Sigmoid colon (tissue), 4 donors: ENCODE results near the gene ATP10B.

Experiments
- EP300 ChIP-seq, 4 donors: sonication (generic); formaldehyde crosslinking; IDR thresholded peaks; one replicate each; pipeline ENCODE4 v1.6.1; 2017; ENCODE audit warnings: antibody characterized with exemption in 4 of 4
- POLR2A ChIP-seq, 2 donors: fragments of 450-650 bp; IDR thresholded peaks; one replicate each; pipeline ENCODE4 v1.6.1; 2016; ENCODE audit warnings: antibody characterized with exemption in 2 of 2, mild to moderate bottlenecking in 2 of 2, moderate library complexity in 2 of 2
- POLR2AphosphoS5 ChIP-seq, 4 donors: sonication (generic); formaldehyde crosslinking; IDR thresholded peaks; one replicate each; pipeline ENCODE4 v1.6.1; 2017; ENCODE audit warnings: antibody characterized with exemption in 4 of 4
- TF ChIP-seq, protein P1 (sequence below), 4 experiments: fragments of 450-650 bp in 3 of 4; fragments of 200-600 bp in 1 of 4; IDR thresholded peaks; one replicate each; pipeline ENCODE4 v1.5.1; 2016 to 2019; ENCODE audit warnings: antibody characterized with exemption in 4 of 4, mild to moderate bottlenecking in 3 of 4, moderate library complexity in 2 of 4

DNA sequence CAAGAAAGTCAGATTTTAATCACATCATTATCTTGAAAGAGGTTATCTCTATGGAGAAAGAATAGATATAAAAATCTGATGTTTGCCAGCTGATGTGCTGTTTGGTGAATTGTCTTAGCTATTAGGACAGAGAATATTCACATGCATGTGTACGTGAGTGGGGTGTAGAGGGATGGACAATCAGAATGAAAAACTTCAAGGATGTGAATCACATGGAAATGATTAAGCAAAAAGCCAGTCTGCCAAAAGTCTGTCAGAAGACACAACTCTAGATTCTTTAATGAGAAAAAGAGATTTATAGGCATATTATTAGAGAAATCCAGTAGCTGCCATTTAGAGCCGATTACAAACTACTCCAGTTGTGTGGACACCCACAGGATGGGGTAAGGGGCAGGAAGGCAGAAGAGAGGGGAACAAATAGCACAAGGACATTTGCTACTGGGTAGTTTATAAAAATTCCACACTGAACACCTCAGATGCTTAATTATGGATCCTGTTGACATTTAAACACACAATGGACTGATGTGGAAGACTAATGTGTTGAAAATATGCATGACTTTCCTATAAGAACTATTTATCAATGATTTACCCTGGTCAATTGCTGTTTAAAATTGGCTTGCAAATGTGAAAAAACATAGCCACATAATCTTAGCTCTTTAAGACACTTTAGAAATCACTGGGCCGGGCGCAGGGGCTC is 302.9 kb downstream of the ATP10B start:
- TF ChIP-seq, protein P1, sequence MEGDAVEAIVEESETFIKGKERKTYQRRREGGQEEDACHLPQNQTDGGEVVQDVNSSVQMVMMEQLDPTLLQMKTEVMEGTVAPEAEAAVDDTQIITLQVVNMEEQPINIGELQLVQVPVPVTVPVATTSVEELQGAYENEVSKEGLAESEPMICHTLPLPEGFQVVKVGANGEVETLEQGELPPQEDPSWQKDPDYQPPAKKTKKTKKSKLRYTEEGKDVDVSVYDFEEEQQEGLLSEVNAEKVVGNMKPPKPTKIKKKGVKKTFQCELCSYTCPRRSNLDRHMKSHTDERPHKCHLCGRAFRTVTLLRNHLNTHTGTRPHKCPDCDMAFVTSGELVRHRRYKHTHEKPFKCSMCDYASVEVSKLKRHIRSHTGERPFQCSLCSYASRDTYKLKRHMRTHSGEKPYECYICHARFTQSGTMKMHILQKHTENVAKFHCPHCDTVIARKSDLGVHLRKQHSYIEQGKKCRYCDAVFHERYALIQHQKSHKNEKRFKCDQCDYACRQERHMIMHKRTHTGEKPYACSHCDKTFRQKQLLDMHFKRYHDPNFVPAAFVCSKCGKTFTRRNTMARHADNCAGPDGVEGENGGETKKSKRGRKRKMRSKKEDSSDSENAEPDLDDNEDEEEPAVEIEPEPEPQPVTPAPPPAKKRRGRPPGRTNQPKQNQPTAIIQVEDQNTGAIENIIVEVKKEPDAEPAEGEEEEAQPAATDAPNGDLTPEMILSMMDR (IDR thresholded peaks at IDR 0.05): no peak
- TF ChIP-seq POLR2A (IDR thresholded peaks at IDR 0.05) (no peak), EP300 (IDR thresholded peaks at IDR 0.05) (no peak), POLR2AphosphoS5 (IDR thresholded peaks at IDR 0.05) (no peak)
